IMR-90 (cell line): ENCODE results near the gene TNS3. TPM values are rescaled to one million over a fixed set of nuclear protein-coding genes. Genes with fewer than 3 reads are reported as not detected.

Source experiments
- ATAC-seq: fragments of 200-7000 bp; cut with Tn5 transposase; 2 replicates; pipeline ENCODE4 v1.9.1; 2020; ENCODE audit warnings: low read depth, mild to moderate bottlenecking, moderate library complexity
- BruUV-seq: library from RNA; stranded (reverse); fragments of 400-500 nt; replicated peaks from 2 replicates; lab custom pipeline; 2021; lab: Mats Ljungman, UMichigan
- CTCF ChIA-PET: fragments of 300-600 bp; formaldehyde crosslinking; extraction: SDS; loops from one replicate; lab custom pipeline; 2021; ENCODE audit warnings: antibody characterized with exemption; lab: Yijun Ruan, JAX
- POLR2A ChIA-PET: fragments of 300-600 bp; sonication (Branson Sonifier 250); formaldehyde crosslinking; loops from one replicate; lab custom pipeline; 2022; ENCODE audit warnings: antibody characterized with exemption; ENCODE audit not compliant: unreplicated experiment; lab: Charles Lee
- DNase-seq: peaks from one replicate; pipeline ENCODE4 v3.0.0; 2013
- H2AFZ ChIP-seq: replicated peaks from 2 replicates; pipeline ENCODE3; 2013; ENCODE audit warnings: low read length, mild to moderate bottlenecking; ENCODE audit not compliant: poor library complexity
- H2AK5ac ChIP-seq: 2 replicates; pipeline ENCODE4 v1.6.1; 2013; ENCODE audit warnings: low read depth, low read length, inconsistent platforms
- H2AK9ac ChIP-seq: replicated peaks from 2 replicates; pipeline ENCODE3; 2013; ENCODE audit warnings: mild to moderate bottlenecking, low read depth, low read length, moderate library complexity; ENCODE audit not compliant: poor library complexity
- H2BK120ac ChIP-seq: 2 replicates; pipeline ENCODE4 v1.6.1; 2013; ENCODE audit warnings: low read depth, low read length, inconsistent platforms
- H2BK15ac ChIP-seq: 3 replicates; pipeline ENCODE4 v1.6.1; 2013; ENCODE audit warnings: low read depth, low read length, inconsistent platforms
- H2BK20ac ChIP-seq: 2 replicates; pipeline ENCODE4 v1.6.1; 2013; ENCODE audit warnings: low read depth, mild to moderate bottlenecking, inconsistent platforms, low read length, moderate library complexity
- H2BK5ac ChIP-seq: 2 replicates; pipeline ENCODE4 v1.6.1; 2013; ENCODE audit warnings: mild to moderate bottlenecking, low read depth, low read length, inconsistent platforms; ENCODE audit not compliant: poor library complexity, severe bottlenecking
- H3K14ac ChIP-seq: replicated peaks from 2 replicates; pipeline ENCODE4 v1.6.1; 2013; ENCODE audit warnings: low read depth, low read length, inconsistent platforms
- H3K18ac ChIP-seq: 2 replicates; pipeline ENCODE4 v1.6.1; 2013; ENCODE audit warnings: low read depth, low read length, control low read depth
- H3K23ac ChIP-seq: 2 replicates; pipeline ENCODE4 v1.6.1; 2013; ENCODE audit warnings: low read depth, low read length, inconsistent platforms
- H3K27ac ChIP-seq: 2 replicates; pipeline ENCODE4 v1.5.1; 2013; ENCODE audit warnings: mild to moderate bottlenecking, control low read depth, low read length; ENCODE audit not compliant: insufficient read depth
- H3K27me3 ChIP-seq: 2 replicates; pipeline ENCODE4 v1.6.1; 2013; ENCODE audit warnings: low read length; ENCODE audit not compliant: control insufficient read depth, insufficient read depth
- H3K36me3 ChIP-seq: 2 replicates; pipeline ENCODE4 v1.6.1; 2013; ENCODE audit warnings: low read length, mixed read lengths; ENCODE audit not compliant: control insufficient read depth, insufficient read depth
- H3K4ac ChIP-seq: 2 replicates; pipeline ENCODE4 v1.6.1; 2013; ENCODE audit warnings: low read depth, low read length, inconsistent platforms
- H3K4me1 ChIP-seq: 2 replicates; pipeline ENCODE4 v1.6.1; 2013; ENCODE audit warnings: low read length, mixed read lengths; ENCODE audit not compliant: control insufficient read depth, insufficient read depth
- H3K4me2 ChIP-seq: 2 replicates; pipeline ENCODE4 v1.6.1; 2013; ENCODE audit warnings: low read depth, mild to moderate bottlenecking, control low read depth, low read length, moderate library complexity
- H3K4me3 ChIP-seq: 2 replicates; pipeline ENCODE4 v1.5.1; 2013; ENCODE audit warnings: low read depth, mild to moderate bottlenecking, control low read depth, low read length, moderate library complexity; ENCODE audit not compliant: insufficient read depth
- H3K56ac ChIP-seq: 2 replicates; pipeline ENCODE4 v1.6.1; 2013; ENCODE audit warnings: low read length, inconsistent platforms; ENCODE audit not compliant: insufficient read depth; ENCODE audit errors: extremely low read depth
- H3K79me1 ChIP-seq, 2 experiments: 2 replicates each; pipeline ENCODE4 v1.6.1; 2013; ENCODE audit warnings: low read length in 2 of 2, inconsistent platforms in 1 of 2, low read depth in 1 of 2
- H3K9ac ChIP-seq: 2 replicates; pipeline ENCODE4 v1.6.1; 2013; ENCODE audit warnings: low read depth, low read length, control low read depth
- H3K9me1 ChIP-seq: 2 replicates; pipeline ENCODE4 v1.6.1; 2013; ENCODE audit warnings: low read length, inconsistent platforms; ENCODE audit not compliant: insufficient read depth
- H3K9me3 ChIP-seq: 2 replicates; pipeline ENCODE4 v1.6.1; 2013; ENCODE audit warnings: low read length; ENCODE audit not compliant: control insufficient read depth, insufficient read depth
- H4K20me1 ChIP-seq: 2 replicates; pipeline ENCODE4 v1.6.1; 2013; ENCODE audit warnings: low read length, inconsistent platforms; ENCODE audit not compliant: insufficient read depth
- H4K5ac ChIP-seq: 2 replicates; pipeline ENCODE4 v1.6.1; 2013; ENCODE audit warnings: mild to moderate bottlenecking, low read depth, low read length, control low read depth
- H4K8ac ChIP-seq, 2 experiments: 2 replicates each; pipeline ENCODE4 v1.6.1; 2013; ENCODE audit warnings: low read depth in 2 of 2, low read length in 2 of 2, control low read depth in 1 of 2, inconsistent platforms in 1 of 2
- H4K91ac ChIP-seq: 2 replicates; pipeline ENCODE4 v1.6.1; 2013; ENCODE audit warnings: low read depth, low read length, inconsistent platforms; ENCODE audit not compliant: insufficient read depth
- BHLHE40 ChIP-seq: fragments of 150-350 bp; IDR thresholded peaks from 2 replicates; pipeline ENCODE4 v1.6.1; 2016; ENCODE audit warnings: mild to moderate bottlenecking, low read depth, low read length
- CEBPB ChIP-seq: IDR thresholded peaks from 2 replicates; pipeline ENCODE4 v1.6.1; 2012; ENCODE audit warnings: low read depth, low read length, improper control_type of control experiment
- CHD1 ChIP-seq: IDR thresholded peaks from 2 replicates; pipeline ENCODE4 v1.6.1; 2012; ENCODE audit warnings: low read depth, low read length, improper control_type of control experiment
- FOS ChIP-seq: fragments of 150-350 bp; IDR thresholded peaks from 2 replicates; pipeline ENCODE4 v1.6.1; 2016; ENCODE audit warnings: low read depth, low read length
- MAFK ChIP-seq: IDR thresholded peaks from 2 replicates; pipeline ENCODE4 v1.6.1; 2012; ENCODE audit warnings: low read depth, low read length, improper control_type of control experiment
- MAZ ChIP-seq: IDR thresholded peaks from 2 replicates; pipeline ENCODE4 v1.6.1; 2012; ENCODE audit warnings: low read depth, mild to moderate bottlenecking, low read length, improper control_type of control experiment, moderate library complexity, borderline replicate concordance
- MXI1 ChIP-seq: IDR thresholded peaks from 2 replicates; pipeline ENCODE4 v1.6.1; 2012; ENCODE audit warnings: low read depth, mild to moderate bottlenecking, low read length, moderate library complexity, borderline replicate concordance
- NFE2L2 ChIP-seq: fragments of 150-350 bp; IDR thresholded peaks from 2 replicates; pipeline ENCODE4 v1.6.1; 2016; ENCODE audit warnings: low read depth, mild to moderate bottlenecking, low read length
- POLR2A ChIP-seq: IDR thresholded peaks from 2 replicates; pipeline ENCODE4 v1.6.1; 2012; ENCODE audit warnings: mild to moderate bottlenecking, low read depth, low read length
- RAD21 ChIP-seq: IDR thresholded peaks from 2 replicates; pipeline ENCODE4 v1.6.1; 2012; ENCODE audit warnings: low read length, improper control_type of control experiment
- RCOR1 ChIP-seq: IDR thresholded peaks from 2 replicates; pipeline ENCODE4 v1.6.1; 2012; ENCODE audit warnings: mild to moderate bottlenecking, low read length, improper control_type of control experiment; ENCODE audit not compliant: insufficient replicate concordance
- RFX5 ChIP-seq: IDR thresholded peaks from 2 replicates; pipeline ENCODE4 v1.8.0; 2012; ENCODE audit warnings: low read depth, mild to moderate bottlenecking, low read length, moderate library complexity
- SMC3 ChIP-seq: fragments of 150-350 bp; IDR thresholded peaks from 2 replicates; pipeline ENCODE4 v1.6.1; 2016; ENCODE audit warnings: low read depth, mild to moderate bottlenecking, antibody characterized with exemption, low read length, moderate library complexity
- WGBS, 2 experiments: methylation state at CpG; one replicate each; pipeline versions ENCODE4 v1.1.5 to v1.1.7; 2013; ENCODE audit warnings: missing lambda C conversion rate in 2 of 2; ENCODE audit not compliant: insufficient read length in 1 of 2; ENCODE audit errors: extremely low coverage in 2 of 2; 5-methylcytosine and 5-hydroxymethylcytosine counted together
- dilution Hi-C: fragments of 300-500 bp; cut with HindIII; formaldehyde crosslinking; loops from one replicate; pipeline ENCODE4 v1.14.3; 2018; ENCODE audit warnings: low sequenced_read_pairs; ENCODE audit not compliant: unreplicated experiment
- in situ Hi-C: fragments of 300-500 bp; cut with MboI; formaldehyde crosslinking; loops from 3 replicates; pipeline ENCODE4 v1.14.3; 2019; ENCODE audit warnings: low sequenced_read_pairs, inconsistent platforms, mixed read lengths
- intact Hi-C: fragments of 100-400 bp; cut with micrococcal nuclease; formaldehyde crosslinking; loops from 2 replicates; pipeline ENCODE4 v1.10.0; 2022
- polyA plus RNA-seq, 3 experiments: library from polyadenylated mRNA; depleted of rRNA; stranded (reverse); fragments of >200 nt; gene quantifications; 2 replicates each; pipeline ENCODE4 v1.2.3, GENCODE V29; 2012; ENCODE audit warnings: low replicate concordance in 1 of 3
- total RNA-seq: library from RNA; depleted of rRNA; stranded (reverse); fragments of >200 nt; gene quantifications from 2 replicates; pipeline ENCODE4 v1.2.3, GENCODE V29; 2012
- TF ChIP-seq, protein P1 (sequence below): conservative IDR thresholded peaks from 2 replicates; pipeline ENCODE4 v1.5.1; 2012; ENCODE audit warnings: mild to moderate bottlenecking, low read depth, low read length, improper control_type of control experiment
- TF ChIP-seq, protein P2 (sequence below): fragments of 150-350 bp; IDR thresholded peaks from 2 replicates; pipeline ENCODE4 v1.6.1; 2016; ENCODE audit warnings: low read depth, mild to moderate bottlenecking, low read length, moderate library complexity, borderline replicate concordance
- TF ChIP-seq, protein P3 (sequence below): fragments of 150-350 bp; IDR thresholded peaks from 2 replicates; pipeline ENCODE4 v1.6.1; 2017; ENCODE audit warnings: mild to moderate bottlenecking, antibody characterized with exemption, low read length, low read depth

The TNS3 gene
- total and polyA plus RNA-seq, 2 of the 4 experiments (the other 2 are of a cell fraction), result 64.3 to 79.2 TPM

DNA sequence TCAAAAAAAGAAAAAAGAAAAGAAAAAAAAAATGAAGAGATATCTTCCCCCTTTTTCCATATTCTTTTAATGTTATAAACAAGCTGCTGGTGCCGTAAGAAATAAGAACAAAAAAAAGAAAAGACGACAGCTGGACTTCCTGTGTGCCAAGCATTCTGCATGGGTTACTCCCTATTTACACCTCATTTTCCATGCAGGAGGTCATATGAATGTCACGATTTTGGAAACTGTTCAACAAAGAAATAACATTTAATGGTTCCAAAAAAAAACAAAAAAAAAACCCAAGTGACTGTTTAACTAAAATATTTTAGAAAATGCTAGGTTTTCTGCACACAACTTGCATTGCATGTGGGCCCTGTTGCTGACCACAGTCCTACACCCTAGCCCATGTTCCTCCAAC is 159.3 kb downstream of the TNS3 start:
- peaks cover 17% of the 10 kb centered on the region for H4K20me1 ChIP-seq
- H4K5ac ChIP-seq, result no peak overlapping the region
- TF ChIP-seq, protein P1, sequence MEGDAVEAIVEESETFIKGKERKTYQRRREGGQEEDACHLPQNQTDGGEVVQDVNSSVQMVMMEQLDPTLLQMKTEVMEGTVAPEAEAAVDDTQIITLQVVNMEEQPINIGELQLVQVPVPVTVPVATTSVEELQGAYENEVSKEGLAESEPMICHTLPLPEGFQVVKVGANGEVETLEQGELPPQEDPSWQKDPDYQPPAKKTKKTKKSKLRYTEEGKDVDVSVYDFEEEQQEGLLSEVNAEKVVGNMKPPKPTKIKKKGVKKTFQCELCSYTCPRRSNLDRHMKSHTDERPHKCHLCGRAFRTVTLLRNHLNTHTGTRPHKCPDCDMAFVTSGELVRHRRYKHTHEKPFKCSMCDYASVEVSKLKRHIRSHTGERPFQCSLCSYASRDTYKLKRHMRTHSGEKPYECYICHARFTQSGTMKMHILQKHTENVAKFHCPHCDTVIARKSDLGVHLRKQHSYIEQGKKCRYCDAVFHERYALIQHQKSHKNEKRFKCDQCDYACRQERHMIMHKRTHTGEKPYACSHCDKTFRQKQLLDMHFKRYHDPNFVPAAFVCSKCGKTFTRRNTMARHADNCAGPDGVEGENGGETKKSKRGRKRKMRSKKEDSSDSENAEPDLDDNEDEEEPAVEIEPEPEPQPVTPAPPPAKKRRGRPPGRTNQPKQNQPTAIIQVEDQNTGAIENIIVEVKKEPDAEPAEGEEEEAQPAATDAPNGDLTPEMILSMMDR, result no peak
- TF ChIP-seq RFX5 (no peak), POLR2A (no peak), BHLHE40 (no peak), CEBPB (no peak), MXI1 (no peak), NFE2L2 (no peak), MAFK (no peak), MAZ (no peak), RAD21 (no peak), SMC3 (no peak), CHD1 (no peak), FOS (no peak), RCOR1 (no peak)
- TF ChIP-seq, protein P2, sequence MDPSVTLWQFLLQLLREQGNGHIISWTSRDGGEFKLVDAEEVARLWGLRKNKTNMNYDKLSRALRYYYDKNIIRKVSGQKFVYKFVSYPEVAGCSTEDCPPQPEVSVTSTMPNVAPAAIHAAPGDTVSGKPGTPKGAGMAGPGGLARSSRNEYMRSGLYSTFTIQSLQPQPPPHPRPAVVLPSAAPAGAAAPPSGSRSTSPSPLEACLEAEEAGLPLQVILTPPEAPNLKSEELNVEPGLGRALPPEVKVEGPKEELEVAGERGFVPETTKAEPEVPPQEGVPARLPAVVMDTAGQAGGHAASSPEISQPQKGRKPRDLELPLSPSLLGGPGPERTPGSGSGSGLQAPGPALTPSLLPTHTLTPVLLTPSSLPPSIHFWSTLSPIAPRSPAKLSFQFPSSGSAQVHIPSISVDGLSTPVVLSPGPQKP, result no peak
- TF ChIP-seq, protein P3, sequence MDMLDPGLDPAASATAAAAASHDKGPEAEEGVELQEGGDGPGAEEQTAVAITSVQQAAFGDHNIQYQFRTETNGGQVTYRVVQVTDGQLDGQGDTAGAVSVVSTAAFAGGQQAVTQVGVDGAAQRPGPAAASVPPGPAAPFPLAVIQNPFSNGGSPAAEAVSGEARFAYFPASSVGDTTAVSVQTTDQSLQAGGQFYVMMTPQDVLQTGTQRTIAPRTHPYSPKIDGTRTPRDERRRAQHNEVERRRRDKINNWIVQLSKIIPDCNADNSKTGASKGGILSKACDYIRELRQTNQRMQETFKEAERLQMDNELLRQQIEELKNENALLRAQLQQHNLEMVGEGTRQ, result no peak
- H4K8ac ChIP-seq, result peak overlapping the region in 1 of 2 experiments; percentile 5; a peak in 1 of 4 replicates
- H2BK120ac ChIP-seq, result no peak overlapping the region
- CTCF ChIA-PET, result interaction anchor here (0.6 to 0.7 kb wide), 2 partner anchors 8 to 362 kb away, joined by 3 read pairs; no protein-coding TSS in a partner anchor
- POLR2A ChIA-PET, result no interaction called here
- H2AK9ac ChIP-seq, result peak overlapping the region; percentile 73
- H3K14ac ChIP-seq, result peak overlapping the region; percentile 44; the same call in 1 of the 2 replicates
- intact Hi-C loops (no loop called here), in situ Hi-C loops (no loop called here), dilution Hi-C loops (no loop called here)
- no peaks in the 10 kb centered on the region for H3K27me3 ChIP-seq
- peak overlapping the region; percentile 35; the same call in 1 of the 2 replicates for H3K4ac ChIP-seq
- peaks cover 0 to 59% of the 10 kb centered on the region in 2 experiments; a peak in 2 of 4 replicates for H3K79me1 ChIP-seq
- no peak overlapping the region for H3K4me3 ChIP-seq
- H2BK15ac ChIP-seq, result no peak overlapping the region; the same call in 2 of the 3 replicates
- ATAC-seq, result no peak
- H2AK5ac ChIP-seq, result no peak overlapping the region
- H4K91ac ChIP-seq, result no peak overlapping the region
- peaks cover 10% of the 10 kb centered on the region; the same call in 1 of the 2 replicates for H3K4me1 ChIP-seq
- no peak overlapping the region for H3K18ac ChIP-seq
- H3K9me3 ChIP-seq, result 0 out of 2 replicates have a peak, but pooled peaks cover 2% of the 10 kb centered on the region
- WGBS, 2 experiments, result no CpG with 5 or more reads among the region's 3 CpGs
- no peak overlapping the region for H3K4me2 ChIP-seq
- no peak overlapping the region for H3K9ac ChIP-seq
- peaks cover 45% of the 10 kb centered on the region for H3K36me3 ChIP-seq
- no peak overlapping the region for H3K27ac ChIP-seq
- no peak overlapping the region for H2AFZ ChIP-seq
- peaks cover 24% of the 10 kb centered on the region for H3K9me1 ChIP-seq
- H2BK5ac ChIP-seq, result no peak overlapping the region
- no TSS peak for BruUV-seq
- H2BK20ac ChIP-seq, result no peak overlapping the region
- H3K56ac ChIP-seq, result no peak overlapping the region
- H3K23ac ChIP-seq, result peak overlapping the region; percentile 17; the same call in 1 of the 2 replicates
- peak; percentile 52 for DNase-seq
